Measurements from ENCODE around the gene CATSPERE.

The CATSPERE gene, protein sequence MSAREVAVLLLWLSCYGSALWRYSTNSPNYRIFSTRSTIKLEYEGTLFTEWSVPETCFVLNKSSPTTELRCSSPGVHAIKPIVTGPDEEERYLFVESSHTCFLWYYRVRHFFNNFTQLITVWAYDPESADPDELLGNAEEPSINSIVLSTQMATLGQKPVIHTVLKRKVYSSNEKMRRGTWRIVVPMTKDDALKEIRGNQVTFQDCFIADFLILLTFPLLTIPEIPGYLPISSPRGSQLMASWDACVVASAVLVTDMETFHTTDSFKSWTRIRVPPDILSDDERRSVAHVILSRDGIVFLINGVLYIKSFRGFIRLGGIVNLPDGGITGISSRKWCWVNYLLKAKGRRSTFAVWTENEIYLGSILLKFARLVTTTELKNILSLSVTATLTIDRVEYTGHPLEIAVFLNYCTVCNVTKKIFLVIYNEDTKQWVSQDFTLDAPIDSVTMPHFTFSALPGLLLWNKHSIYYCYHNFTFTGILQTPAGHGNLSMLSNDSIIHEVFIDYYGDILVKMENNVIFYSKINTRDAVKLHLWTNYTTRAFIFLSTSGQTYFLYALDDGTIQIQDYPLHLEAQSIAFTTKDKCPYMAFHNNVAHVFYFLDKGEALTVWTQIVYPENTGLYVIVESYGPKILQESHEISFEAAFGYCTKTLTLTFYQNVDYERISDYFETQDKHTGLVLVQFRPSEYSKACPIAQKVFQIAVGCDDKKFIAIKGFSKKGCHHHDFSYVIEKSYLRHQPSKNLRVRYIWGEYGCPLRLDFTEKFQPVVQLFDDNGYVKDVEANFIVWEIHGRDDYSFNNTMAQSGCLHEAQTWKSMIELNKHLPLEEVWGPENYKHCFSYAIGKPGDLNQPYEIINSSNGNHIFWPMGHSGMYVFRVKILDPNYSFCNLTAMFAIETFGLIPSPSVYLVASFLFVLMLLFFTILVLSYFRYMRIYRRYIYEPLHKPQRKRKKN

GRCh38 chr1:244461245-244462071, at the start of gene CATSPERE:
Gene CATSPERE (plus strand): TSS chr1:244461273. CDS start chr1:244461430, 157 bp downstream.
- DNase-seq: peak; percentile 76

DNA sequence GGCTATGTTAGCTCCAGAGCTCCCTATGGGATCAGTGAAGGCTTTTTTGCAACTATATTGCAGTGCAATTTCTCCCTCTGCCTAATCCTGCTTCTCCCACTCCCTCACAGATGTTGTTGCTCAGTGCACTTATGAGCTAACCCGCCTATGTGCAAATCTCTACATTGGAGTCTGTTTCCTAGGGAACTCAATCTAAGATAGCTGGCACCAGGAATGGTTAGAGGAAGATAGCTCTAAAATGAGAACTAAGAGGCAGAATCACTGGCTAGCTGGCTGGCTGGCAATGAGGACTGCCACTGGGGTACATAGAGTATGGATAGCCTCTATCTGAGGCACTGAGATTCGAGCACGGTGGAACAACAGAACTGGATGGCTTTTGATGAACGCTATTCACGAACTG, 48.9 kb upstream of the CATSPERE start:
- DNase-seq: no peak

GRCh38 chr1:244413736-244414135, 47.3 kb upstream of the CATSPERE start:
- no peak for DNase-seq

- no peak for DNase-seq
These were observed 46.5 kb upstream of the CATSPERE start for GRCh38 chr1:244414543-244414942.

DNA sequence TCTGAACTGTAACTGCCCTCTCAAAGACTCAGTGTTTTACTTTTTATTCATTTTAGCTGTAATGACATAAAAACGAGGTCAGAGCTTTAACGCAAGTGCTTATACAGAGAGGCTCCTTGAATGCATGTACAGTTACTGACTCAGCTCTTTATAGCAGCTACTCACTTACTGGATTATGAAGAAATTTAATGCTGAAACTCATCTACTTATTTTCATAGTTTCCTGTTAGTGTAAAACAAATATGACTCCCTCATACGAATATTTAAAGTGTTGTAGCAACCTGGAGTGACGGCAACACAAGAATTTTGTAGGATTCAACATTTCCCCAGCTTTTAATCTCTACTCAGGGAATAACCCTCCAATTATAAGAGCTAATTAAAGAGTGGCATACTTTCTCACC, 42.0 kb upstream of the CATSPERE start:
- DNase-seq: no peak

DNA sequence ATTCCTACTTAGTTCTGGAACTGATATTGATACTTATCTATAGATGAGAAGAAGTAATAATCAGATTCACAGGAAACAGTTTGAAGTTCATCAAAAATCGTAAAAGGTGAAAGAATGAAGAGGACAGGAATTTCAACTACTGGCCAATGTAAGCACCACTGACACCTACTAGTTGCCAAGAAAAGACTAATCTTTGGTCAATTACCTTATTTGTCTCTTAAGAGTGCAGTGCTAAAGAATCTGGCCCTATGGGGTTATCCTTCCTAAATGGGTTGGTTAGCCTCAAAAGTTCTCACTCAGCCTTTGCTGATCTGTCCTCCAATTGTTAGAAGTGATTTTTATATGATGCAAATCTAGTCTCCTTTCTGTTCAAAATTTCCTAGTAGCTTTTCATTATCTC, 38.9 kb upstream of the CATSPERE start:
- DNase-seq: no peak

- no peak for DNase-seq
These were observed 36.3 kb upstream of the CATSPERE start for GRCh38 chr1:244424649-244425334.

GRCh38 chr1:244427647-244428046, 33.4 kb upstream of the CATSPERE start:
- DNase-seq: no peak

- no peak for DNase-seq
These were observed 31.3 kb upstream of the CATSPERE start for GRCh38 chr1:244429818-244430217.

- DNase-seq: no peak
These were observed 29.9 kb upstream of the CATSPERE start for GRCh38 chr1:244431166-244431565.

DNA sequence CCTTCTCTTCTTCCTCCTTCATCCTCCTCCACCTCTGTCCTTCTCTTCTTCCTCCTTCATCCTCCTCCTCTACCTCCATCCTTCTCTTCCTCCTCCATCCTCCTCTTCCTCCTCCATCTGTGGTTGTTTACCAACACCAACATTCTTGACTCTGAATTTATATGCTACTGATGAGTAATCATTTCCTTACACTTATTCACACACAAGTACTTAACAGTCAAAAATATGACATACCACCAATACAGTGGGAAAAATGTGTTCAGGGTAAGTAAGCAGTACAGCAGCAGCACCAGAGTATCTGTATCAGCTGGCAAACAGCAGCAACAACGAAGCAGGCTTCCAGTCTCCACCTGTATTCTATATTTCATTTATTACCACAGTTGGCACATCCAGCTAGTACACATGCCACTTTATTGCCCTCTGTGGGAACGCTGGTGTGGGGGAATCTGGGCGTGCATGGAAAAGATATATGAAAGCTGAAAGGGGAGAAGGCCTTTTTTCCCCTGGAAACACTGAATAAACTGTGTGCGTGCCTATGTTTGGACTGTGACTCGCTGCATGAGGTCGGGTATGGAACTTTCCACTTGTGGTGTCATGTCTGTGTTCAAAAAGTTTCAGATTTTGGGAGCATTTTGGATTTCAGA, 25.4 kb upstream of the CATSPERE start:
- peak; percentile 42 for DNase-seq

DNA sequence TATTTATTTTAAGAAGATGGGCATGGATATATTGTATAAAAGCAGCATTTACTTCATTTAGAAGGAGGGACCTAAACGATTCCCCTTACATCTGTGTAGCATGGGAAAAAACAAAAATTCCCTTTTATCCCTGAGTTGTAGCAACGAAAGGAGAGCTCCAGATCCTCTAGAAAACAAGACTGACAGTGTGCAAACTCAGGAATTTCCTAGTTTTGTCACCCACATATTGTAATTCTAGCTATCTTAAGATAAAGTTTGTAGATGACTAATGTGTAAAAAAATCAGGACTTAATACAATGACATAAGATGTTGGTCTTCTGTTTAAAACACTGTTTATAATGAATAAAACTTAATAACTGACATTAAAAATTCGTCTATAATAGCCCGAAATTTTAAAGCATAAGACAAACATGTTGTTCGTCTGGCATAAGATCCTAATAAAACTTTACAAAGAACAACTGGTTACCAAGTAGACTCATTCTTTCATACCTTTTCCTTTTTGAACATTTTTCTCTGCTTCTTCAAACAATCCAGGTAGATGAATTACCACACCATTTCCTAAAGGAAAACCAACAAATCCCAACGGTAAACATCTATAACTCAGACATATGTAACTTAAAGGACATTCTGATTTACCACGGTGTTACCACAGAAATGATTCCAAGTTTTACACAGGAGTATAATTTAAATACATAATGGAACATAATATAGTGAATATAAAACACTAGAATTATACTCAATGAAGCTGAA, 24.6 kb upstream of the CATSPERE start:
- no peak for DNase-seq

DNA sequence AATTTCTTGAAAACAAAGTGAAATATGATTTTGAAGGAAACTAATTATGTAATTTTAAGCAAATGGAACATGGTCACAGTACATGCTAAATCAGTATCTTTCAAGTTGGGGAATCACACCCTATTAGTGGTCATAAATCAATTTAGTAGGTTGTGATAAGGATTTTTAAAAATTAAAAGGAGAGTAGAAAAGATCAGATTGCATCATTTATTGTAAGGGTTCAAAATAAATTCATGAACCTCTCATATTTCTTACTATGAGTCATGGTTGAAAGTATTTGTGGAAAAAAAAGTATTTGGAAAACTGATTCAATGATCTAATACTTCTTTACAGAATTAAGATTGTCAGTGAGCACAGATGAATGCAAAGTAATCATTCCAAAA, 24.0 kb upstream of the CATSPERE start:
- DNase-seq: no peak

GRCh38 chr1:244439391-244440032, 21.6 kb upstream of the CATSPERE start:
- DNase-seq: no peak

GRCh38 chr1:244442850-244443249, 18.2 kb upstream of the CATSPERE start:
- no peak for DNase-seq

DNA sequence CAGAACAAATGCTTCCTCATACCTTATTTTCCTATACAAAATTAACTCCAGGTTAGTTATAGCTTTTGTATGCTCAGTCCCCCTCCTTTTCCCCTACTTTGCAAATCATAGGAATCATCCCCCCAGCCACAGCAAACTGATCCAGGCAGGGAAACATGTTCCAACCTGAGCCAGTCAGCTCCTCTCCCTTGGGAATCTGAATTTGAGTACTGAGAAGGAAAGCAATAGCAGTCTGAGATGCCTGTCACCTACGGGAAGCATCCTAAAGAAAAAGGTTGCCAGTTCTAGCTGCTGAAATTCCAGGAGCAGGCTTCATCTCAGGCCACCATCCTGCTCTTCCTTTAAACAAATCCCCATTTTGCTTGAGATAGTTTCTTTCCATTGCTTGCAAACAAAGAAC, 16.2 kb upstream of the CATSPERE start:
- no peak for DNase-seq

GRCh38 chr1:244445320-244446181, 15.5 kb upstream of the CATSPERE start:
- DNase-seq: no peak

GRCh38 chr1:244447024-244447423, 14.0 kb upstream of the CATSPERE start:
- DNase-seq: no peak

- DNase-seq: no peak
These were observed 13.5 kb upstream of the CATSPERE start for GRCh38 chr1:244447552-244447951.
